ENCODE measurements around the gene RAD51B. TPM values are rescaled to one million over a fixed set of nuclear protein-coding genes. Genes with fewer than 3 reads are reported as not detected.

Gene RAD51B
- total and polyA plus RNA-seq, 2 of the 13 experiments (the other 11 are each of a cell fraction or from before 2014, with no cell fraction given): 7.0 to 9.5 TPM

DNA sequence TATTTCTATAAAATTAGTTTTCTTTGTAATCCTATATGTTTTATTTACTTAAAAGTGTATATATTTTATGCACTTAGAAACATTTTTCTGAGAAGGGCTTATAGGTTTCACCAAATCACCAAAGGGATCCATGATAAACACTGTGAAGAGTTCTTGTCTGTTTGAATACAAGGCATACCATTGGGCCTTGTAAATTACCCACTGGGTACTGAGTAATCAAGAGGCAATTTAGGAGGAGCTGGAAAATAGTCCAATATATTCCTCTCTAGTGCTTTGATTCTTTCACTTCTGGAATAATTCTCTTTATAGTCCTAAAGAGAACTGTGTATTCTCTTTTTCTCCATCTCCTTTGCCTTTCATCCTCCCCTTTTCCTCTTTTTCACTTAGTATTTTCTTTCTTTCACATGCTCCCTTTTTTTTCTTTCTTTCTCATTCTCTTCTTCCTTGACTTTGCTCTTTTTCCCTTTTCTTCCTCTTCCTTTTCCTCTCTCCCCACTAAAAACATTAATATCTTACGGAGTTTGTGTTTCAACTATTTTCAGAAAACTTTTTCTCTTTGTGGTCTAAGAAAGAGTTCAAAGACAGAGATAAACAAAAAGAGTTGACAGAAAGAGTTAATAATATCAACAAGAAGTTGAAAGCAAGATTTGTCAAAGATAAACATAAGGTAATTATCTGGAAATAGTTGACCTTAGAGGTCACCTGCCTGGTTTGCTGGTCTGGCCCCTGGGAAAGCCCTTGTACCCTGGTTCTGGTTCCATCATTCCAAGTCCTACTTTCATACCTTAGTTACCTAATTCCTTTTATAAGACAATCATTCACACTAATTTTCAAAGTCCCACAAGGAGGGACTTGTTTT lies 435.3 kb downstream of the RAD51B start (continued):
- TF ChIP-seq CCDC6 (CRISPR knock-in tag; IDR thresholded peaks at IDR 0.05): no peak
- TF ChIP-seq, protein P1, sequence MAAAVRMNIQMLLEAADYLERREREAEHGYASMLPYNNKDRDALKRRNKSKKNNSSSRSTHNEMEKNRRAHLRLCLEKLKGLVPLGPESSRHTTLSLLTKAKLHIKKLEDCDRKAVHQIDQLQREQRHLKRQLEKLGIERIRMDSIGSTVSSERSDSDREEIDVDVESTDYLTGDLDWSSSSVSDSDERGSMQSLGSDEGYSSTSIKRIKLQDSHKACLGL (CRISPR knock-in tag; IDR thresholded peaks at IDR 0.05): no peak
- peak; percentile 73; the same call in 1 of the 2 replicates for TF ChIP-seq FOXA1 (IDR thresholded peaks at IDR 0.05)
- peak; percentile 68 for TF ChIP-seq FOXA1 (CRISPR knock-in tag; IDR thresholded peaks at IDR 0.05)
- 0 out of 2 replicates have a peak, but pooled peaks have one; percentile 12 for TF ChIP-seq TFAP4 (IDR thresholded peaks at IDR 0.05; ENCODE audit: borderline replicate concordance, low read depth)
- TF ChIP-seq, protein P2, sequence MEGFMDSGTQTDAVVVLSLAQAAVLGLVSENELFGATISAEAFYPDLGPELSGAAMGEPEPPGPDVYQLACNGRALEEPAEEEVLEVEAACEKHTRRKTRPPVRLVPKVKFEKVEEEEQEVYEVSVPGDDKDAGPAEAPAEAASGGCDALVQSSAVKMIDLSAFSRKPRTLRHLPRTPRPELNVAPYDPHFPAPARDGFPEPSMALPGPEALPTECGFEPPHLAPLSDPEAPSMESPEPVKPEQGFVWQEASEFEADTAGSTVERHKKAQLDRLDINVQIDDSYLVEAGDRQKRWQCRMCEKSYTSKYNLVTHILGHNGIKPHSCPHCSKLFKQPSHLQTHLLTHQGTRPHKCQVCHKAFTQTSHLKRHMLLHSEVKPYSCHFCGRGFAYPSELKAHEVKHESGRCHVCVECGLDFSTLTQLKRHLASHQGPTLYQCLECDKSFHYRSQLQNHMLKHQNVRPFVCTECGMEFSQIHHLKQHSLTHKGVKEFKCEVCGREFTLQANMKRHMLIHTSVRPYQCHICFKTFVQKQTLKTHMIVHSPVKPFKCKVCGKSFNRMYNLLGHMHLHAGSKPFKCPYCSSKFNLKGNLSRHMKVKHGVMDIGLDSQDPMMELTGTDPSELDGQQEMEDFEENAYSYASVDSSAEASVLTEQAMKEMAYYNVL (CRISPR knock-in tag; IDR thresholded peaks at IDR 0.05; ENCODE audit: borderline replicate concordance): peak; percentile 98
- TF ChIP-seq ZNF335 (CRISPR knock-in tag; IDR thresholded peaks at IDR 0.05): no peak
- TF ChIP-seq ZNF282 (IDR thresholded peaks at IDR 0.05; ENCODE audit: partially characterized antibody): no peak
- TF ChIP-seq MNT (IDR thresholded peaks at IDR 0.05): no peak
- no peak for TF ChIP-seq ZBTB38 (CRISPR knock-in tag; IDR thresholded peaks at IDR 0.05)
- TF ChIP-seq, protein P3, sequence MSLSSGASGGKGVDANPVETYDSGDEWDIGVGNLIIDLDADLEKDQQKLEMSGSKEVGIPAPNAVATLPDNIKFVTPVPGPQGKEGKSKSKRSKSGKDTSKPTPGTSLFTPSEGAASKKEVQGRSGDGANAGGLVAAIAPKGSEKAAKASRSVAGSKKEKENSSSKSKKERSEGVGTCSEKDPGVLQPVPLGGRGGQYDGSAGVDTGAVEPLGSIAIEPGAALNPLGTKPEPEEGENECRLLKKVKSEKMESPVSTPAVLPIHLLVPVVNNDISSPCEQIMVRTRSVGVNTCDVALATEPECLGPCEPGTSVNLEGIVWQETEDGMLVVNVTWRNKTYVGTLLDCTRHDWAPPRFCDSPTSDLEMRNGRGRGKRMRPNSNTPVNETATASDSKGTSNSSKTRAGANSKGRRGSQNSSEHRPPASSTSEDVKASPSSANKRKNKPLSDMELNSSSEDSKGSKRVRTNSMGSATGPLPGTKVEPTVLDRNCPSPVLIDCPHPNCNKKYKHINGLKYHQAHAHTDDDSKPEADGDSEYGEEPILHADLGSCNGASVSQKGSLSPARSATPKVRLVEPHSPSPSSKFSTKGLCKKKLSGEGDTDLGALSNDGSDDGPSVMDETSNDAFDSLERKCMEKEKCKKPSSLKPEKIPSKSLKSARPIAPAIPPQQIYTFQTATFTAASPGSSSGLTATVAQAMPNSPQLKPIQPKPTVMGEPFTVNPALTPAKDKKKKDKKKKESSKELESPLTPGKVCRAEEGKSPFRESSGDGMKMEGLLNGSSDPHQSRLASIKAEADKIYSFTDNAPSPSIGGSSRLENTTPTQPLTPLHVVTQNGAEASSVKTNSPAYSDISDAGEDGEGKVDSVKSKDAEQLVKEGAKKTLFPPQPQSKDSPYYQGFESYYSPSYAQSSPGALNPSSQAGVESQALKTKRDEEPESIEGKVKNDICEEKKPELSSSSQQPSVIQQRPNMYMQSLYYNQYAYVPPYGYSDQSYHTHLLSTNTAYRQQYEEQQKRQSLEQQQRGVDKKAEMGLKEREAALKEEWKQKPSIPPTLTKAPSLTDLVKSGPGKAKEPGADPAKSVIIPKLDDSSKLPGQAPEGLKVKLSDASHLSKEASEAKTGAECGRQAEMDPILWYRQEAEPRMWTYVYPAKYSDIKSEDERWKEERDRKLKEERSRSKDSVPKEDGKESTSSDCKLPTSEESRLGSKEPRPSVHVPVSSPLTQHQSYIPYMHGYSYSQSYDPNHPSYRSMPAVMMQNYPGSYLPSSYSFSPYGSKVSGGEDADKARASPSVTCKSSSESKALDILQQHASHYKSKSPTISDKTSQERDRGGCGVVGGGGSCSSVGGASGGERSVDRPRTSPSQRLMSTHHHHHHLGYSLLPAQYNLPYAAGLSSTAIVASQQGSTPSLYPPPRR (CRISPR knock-in tag; IDR thresholded peaks at IDR 0.05; ENCODE audit: borderline replicate concordance): peak; percentile 84
- TF ChIP-seq SIN3A (IDR thresholded peaks at IDR 0.05; ENCODE audit: borderline replicate concordance, low read depth, low read length): no peak
- TF ChIP-seq NR2F6 (IDR thresholded peaks at IDR 0.05): peak; percentile 98
- TF ChIP-seq NR2F6 (CRISPR knock-in tag; IDR thresholded peaks at IDR 0.05): peak; percentile 93
- TF ChIP-seq ONECUT2 (CRISPR knock-in tag; IDR thresholded peaks at IDR 0.05): no peak
- TF ChIP-seq HNF4A (CRISPR knock-in tag; IDR thresholded peaks at IDR 0.05): peak; percentile 75
- TF ChIP-seq SKIL (CRISPR knock-in tag; IDR thresholded peaks at IDR 0.05; ENCODE audit: borderline replicate concordance): peak; percentile 33; the same call in 1 of the 2 replicates
- TF ChIP-seq RFXANK (CRISPR knock-in tag; IDR thresholded peaks at IDR 0.05): no peak

Measured in HepG2 (cell line).